Measurements from ENCODE around the gene C20orf141.
"Not testable (repeated sequence)": the region's sequence is repeated elsewhere in the genome, so short reads cannot be mapped to it uniquely, and the experiment has no call there.

The C20orf141 gene

DNA sequence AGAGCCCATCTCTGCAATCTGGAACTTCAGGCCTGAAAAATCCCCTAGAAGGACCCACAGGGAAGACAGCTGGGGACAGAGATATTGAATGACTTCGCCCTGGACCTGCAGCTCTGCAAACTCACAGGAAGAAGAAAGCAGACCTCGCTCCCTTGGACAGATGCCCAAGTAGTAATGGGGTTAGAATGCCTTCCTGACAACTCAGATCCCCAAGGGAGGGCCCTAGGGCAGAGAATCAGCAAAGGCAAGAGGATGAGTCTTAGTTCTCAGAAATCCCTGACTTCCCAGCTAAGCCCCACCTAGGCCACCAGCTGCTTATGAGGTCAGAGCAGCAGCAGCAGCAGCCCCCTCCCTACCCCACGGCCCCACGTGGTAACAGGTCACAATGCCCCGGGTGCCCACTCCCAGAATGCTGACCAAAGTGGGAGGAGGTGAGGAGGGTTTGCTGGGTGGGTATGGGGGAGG is at the start of gene C20orf141:
C20orf141 (plus strand) TSS at position 401 of the 465 bp plus-strand sequence. CDS start 198 bp downstream, outside the sequence.
- no peak for DNase-seq

DNA sequence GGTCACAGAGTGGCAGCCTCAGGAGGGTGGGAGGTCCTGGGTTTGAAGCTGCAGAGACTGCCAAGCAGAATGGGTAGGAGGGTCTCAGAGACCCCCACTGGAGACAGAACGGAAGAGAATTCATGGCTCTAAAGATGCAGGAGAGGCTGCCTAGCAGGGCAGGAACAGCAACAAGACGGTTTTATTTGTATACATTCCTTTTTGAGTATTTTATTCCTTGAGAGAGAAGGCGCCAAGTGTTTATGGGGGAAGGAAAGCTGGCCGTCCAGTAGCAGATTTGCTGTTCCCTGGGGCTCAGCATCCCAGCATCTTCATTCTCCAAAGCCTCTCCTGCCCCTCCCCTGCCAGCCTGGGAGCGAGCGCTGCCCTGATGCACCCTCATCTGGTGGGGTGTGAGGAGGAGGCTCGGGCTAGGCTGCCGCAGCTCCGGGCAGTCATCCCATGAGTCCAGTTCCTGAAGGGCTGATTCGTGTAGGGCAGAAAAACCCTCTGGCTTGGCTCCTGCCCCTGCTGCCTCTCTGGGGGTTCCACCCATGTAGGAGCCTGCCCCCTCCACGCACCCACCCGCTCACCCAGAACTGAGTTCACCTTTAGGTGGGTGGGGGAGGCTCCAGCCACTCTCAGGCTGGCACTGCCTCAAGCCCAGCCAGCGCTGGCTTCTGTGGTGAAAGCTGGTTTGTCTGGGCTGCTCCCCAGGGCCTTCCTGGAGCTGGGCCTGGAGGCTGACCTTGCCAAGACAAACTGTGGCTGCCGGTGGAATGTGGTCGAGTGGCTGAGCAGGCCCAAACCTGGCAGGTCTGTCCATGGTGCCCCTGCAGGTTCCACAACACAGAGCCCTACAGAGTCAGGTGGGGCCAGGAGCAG is 46.8 kb upstream of the C20orf141 start:
- DNase-seq = no peak

DNA sequence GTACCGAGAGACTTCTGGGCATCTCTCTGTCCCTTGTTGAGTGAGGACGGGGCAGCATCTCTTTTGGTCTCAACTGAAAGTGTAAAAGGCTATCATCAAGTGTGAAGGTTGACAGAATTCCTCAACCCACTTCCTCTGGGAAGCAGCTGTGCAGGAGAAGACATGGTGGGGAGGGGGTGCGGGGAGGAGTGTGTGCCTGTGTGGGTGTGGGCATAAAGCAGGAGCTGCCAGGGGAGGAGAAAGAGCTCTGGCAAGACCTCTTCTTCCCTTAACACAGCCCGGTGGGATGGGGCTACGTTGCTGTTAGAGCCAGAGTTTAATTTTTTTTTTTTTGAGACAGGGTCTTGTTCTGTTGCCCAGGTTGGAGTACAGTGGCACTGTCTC is 46.2 kb upstream of the C20orf141 start:
- no peak for DNase-seq

DNA sequence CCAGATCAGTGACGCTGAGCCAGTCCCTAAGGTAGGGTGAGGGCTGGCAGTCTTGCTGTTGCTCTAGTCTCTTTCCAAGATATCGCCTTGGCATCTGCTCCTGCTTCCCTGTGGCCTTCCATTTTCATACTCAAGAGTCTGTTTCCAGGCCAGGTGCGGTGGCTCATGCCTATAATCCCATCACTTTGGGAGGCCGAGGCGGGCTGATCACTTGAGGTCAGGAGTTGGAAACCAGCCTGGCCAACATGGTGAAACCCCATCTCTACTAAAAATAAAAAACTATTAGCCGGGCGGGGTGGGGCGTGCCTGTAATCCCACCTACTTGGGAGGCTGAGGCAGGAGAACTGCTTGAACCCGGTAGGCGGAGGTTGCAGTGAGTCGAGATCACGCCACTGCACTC is 44.7 kb upstream of the C20orf141 start:
- not testable (repeated sequence) for DNase-seq

DNA sequence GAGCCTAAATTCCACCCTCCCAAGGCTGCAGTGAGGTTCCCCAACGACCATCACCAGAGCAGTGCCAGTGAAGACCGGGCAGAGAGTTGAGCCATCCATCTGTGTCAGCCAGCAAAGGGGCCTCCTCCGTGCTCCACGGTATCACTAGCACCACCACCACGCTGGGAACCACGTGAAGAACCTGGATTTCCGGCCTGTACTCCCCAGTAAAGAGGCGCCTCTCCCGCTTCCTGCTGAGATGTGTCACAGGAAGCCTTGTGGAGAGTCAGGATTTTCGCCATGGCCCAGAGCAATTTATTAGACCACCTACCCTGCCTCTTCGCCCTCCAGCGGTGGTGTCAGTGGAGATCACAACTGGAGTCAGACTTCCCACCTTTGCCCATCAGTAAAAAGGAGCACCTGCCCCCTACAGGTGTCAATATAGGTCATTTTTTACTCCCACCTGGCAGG is 43.1 kb upstream of the C20orf141 start:
- DNase-seq = no peak

DNA sequence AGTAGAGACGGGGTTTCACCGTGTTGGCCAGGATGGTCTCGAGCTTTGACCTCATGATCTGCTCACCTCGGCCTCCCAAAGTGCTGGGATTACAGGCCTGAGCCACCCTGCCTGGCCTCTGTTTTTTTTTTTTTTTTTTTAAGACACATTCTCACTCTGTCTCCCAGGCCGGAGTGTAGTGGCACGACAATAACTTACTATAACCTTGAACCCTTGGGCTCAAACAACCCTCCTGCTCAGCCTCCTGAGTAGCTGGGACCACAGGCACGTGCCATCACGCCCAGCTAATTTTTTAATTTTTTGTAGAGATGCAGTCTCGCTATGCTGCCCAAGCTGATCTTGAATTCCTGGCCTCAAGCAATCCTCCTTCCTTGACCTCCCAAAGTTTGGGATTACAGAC is 41.0 kb upstream of the C20orf141 start:
- DNase-seq = no peak

DNA sequence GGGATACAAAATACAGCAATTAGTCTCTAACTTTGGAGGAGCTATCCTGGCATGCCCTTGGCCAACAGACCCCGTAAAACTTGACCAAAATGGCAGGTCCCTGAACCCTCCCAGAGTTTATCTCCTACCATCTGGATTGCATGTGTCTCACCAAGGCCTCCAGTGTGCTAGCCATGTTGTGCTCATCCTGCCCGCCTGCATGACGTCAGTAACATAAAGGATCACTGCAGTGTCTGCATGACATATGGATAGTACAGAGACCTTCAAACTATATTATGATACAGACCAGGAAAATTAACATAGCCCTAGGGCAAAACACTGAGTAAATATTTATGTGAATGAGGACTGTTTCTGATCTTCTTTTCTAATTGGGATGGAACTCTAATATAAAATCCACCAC is 39.6 kb upstream of the C20orf141 start:
- DNase-seq = no peak

DNA sequence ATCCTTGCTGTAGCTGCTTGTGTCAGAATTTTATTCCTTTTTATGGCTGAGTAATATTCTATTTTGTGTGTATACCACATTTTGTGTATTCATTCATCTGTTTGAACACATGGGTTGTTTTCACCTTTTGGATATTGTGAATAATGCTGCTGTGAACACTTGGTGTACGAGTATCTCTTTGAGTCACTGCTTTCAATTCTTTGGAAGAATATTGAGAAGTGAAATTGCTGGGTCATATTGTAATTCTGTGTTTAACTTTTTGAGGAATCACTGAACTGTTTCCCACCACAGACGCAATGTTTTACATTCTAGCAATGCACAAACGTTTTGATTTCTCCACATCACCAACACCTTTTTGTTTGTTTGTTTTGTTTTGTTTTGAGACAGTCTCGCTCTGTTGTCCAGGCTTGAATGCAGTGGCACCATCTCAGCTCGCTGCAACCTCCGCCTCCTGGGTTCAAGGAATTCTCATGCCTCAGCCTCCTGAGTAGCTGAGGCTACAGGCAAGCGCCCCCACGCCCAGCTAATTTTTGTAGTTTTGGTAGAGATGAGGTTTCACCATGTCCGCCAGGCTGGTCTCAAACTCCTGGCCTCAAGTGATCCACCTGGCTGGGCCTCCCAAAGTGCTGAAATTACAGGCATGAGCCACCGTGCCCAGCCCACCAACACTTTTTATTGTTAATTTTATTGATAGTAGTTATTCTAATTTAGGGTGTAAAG is 36.0 kb upstream of the C20orf141 start:
- DNase-seq = no peak

GRCh38 chr20:2780948-2781347 is 33.8 kb upstream of the C20orf141 start:
- DNase-seq = no peak

GRCh38 chr20:2783908-2784566 is 30.8 kb upstream of the C20orf141 start:
- DNase-seq = no peak

DNA sequence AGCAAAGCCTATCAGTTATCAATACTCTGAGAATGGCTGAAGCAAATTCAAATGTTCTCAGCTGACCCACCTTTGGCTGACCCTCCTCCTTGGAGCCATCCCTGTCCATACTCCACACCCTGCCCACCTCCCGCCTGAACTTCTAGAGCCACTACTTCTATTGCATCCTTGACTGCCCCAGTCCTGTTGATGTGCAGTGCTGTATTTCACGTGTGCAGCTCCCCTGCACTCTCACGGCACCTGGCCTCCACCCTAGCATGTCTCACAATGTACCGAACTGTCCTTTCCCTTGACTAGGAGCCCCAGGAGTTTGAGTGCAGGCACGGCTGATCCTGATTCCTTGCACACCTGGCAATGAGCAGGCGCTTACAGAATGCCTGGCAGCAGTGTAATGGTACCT is 21.3 kb upstream of the C20orf141 start:
- no peak for DNase-seq

DNA sequence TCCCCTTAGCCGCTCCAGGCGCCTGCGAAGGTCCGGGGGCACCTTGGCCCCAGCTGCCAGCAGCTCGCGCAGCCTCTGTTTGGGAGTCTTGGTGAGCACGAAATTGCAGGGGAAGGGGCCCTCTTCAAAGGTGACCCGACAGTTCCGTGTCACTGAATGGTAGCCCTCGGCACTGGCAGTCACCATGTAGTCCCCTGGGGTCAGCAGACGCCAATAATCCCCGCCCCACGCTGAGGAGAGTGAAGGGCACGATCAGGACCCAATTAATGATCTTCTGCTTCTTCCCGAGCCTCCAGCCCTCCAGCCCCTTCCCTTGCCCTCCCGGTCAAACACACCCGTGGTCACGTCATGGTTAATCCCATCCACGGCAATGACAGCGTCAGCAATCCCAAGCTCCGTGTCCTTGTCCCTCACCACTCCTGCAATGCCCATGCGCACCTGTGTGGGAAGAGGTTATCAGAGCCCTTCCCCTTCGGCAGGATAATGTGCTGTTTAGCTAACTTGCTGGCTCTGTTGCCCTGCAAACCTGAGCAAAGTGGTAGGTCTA is 20.5 kb upstream of the C20orf141 start:
- DNase-seq = no peak

DNA sequence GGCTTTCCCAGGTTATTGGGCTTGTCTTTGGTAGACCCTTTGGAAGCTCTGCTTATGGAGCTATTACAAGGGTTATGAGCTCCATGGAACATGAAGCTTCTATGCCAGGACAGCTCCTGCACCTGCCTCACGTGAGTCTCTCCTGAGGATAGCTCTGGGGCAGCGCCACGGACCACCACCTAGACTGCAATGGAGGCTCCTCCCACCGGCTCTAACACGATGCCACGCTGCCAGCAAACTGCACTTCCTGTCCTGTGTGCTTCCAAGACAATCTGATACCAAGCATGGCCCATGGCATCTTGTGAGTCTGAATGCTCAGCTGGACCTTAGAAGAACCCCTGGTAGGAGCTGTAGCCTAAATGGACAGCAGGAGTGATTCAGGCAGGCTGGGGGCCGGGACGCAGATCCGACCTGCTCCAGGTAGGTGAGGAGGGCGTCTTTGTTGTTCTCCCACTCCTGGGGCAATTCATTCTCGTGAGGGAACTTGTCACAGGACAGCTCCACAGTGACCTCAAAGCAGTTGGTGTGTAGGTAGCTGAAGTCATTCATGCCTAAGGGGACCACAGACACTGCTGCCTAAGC is 19.8 kb upstream of the C20orf141 start:
- no peak for DNase-seq

DNA sequence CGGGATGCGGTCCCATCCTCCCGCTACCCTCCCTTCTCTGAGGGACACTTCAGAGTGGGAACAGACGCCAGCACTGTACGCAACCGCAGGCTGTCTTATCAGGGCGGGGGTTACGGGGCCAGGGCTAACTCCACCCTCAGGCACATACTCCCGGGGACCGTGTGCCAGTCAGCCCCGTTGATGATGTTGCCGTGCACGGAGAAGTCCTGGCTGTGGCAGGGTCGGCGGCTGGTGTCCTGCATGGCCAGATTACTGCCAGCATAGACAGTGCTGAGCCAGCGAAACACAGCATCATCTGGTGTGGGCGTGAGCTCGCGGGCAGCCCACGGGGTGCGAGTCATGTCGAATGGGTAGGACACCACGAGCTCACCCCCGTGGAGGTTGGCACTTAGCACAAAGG is 19.3 kb upstream of the C20orf141 start:
- DNase-seq = no peak

DNA sequence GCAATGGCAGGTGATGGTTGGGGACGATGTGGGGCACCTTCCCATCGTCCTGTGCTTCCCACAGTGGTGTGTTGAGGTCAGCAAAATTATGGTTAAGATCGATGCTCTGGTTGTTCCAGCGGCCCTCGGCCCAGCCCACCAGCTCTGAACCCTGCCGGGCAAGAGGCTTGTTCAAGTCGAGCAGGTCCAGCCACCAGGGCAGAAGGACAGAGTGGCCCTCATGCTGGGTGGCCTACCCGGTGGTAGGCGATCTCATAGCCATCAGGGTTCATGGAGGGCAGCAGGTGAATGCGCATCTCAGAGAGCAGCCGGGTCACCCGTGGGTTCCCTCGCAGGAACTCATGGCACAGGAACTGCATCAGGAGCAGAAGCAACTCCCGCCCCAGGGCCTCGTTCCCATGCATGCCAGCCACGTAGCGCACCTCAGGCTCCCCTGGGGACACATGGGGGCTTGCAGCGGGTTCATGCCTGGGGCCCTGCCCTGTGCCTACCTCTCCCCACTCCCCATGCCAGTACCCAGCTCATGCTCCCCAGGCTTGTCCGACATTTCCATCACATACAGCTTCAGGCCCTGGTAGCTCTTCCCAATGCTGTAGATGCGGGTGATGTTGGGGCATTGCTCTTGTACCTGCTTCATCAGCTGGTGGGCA is 18.7 kb upstream of the C20orf141 start:
- DNase-seq = no peak

DNA sequence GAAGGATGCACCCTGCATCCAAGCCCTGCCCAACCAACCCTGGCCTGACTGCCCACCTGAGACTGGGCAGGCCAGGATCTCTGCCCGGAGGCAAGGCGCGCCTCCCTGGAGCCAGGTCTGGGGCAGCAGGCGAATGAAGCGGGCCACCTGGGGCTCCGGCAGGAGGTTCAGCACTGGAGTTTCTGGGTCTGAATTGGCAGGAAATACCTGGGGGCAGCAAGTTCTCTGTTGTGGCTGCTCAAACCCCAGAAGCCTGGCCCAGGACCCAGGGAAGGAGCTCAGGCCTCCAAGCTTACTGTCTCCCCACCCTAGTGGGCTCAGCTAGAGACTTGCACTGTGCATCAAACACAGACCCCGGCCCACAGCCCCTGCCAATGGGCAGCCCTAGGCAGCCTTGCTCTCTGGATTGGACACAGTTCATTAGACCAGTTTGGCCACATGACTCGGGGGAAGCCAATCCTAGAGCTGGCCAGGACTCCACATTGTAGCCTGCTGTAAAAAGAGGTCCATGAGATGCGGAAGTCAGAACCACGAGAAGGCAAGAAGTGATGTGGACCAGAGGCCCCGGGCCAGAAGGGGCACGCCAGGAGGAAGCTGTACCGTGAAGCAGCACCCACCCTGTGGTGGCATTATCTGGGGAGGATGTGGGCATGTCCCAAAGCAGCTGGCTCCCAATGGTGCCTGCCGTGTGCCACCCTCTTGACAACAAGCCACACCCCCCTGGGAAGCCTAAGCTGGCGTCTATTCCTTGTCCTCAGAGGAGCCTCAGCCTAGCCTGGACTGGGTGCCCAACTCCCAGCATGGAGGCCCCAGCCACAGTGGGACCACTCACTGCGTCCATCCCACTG is 17.4 kb upstream of the C20orf141 start:
- no peak for DNase-seq

GRCh38 chr20:2798095-2798805 is 16.5 kb upstream of the C20orf141 start:
- DNase-seq = no peak

- DNase-seq = no peak
These were observed 16.0 kb upstream of the C20orf141 start for GRCh38 chr20:2798814-2799213.

DNA sequence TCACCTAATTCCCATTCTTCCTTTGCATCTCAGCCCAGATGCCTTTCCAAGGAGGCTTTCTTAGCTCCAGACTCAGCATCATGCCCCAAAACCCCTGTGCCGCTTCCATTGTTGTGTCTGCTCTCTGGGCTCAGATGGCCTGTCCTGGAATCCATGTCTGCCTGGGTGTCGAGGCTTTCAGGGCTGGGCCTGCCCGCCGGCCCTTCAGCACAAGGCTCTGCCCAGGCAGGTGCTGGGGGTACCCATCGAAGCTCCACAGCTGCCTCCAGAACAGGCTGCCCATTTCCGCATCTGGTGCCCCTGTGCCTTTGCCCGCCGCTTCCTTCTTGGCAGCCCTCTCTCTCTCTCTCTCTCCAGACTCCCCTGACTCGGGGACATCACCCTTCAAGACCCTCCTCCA is 15.5 kb upstream of the C20orf141 start:
- no peak for DNase-seq

GRCh38 chr20:2799688-2800520 is 14.9 kb upstream of the C20orf141 start:
- DNase-seq = no peak

All from NCI-H748 treated with DMSO at 0.1 percent for 48 hours (cell line).